ENCODE measurements around the gene MFRP.

MFRP gene

GRCh38 chr11:119374632-119375336 lies 28.3 kb upstream of the MFRP start:
- no peak for TF ChIP-seq CTCF (IDR thresholded peaks at IDR 0.05)
- H3K27me3 ChIP-seq, result peaks cover 5% of the 10 kb centered on the region
- H3K4me1 ChIP-seq (ENCODE audit: control insufficient read depth in 1 of 2, insufficient read depth in 1 of 2, low read depth in 1 of 2, low read length in 1 of 2), result no peaks in the 10 kb centered on the region
- H3K27ac ChIP-seq, result no peak overlapping the region
- H3K9me3 ChIP-seq, result no peaks in the 10 kb centered on the region
- no peak overlapping the region for H3K4me3 ChIP-seq (ENCODE audit: low read depth in 1 of 2, low read length in 1 of 2)
- H3K36me3 ChIP-seq, result no peaks in the 10 kb centered on the region

GRCh38 chr11:119373921-119374631 lies 27.6 kb upstream of the MFRP start:
- no peak overlapping the region for H3K4me3 ChIP-seq (ENCODE audit: low read depth in 1 of 2, low read length in 1 of 2)
- no peaks in the 10 kb centered on the region for H3K4me1 ChIP-seq (ENCODE audit: control insufficient read depth in 1 of 2, insufficient read depth in 1 of 2, low read depth in 1 of 2, low read length in 1 of 2)
- TF ChIP-seq CTCF (IDR thresholded peaks at IDR 0.05), result peak; percentile 19
- H3K27me3 ChIP-seq, result peaks cover 1% of the 10 kb centered on the region
- no peak overlapping the region for H3K27ac ChIP-seq
- H3K36me3 ChIP-seq, result no peaks in the 10 kb centered on the region
- no peaks in the 10 kb centered on the region for H3K9me3 ChIP-seq

- no peak for TF ChIP-seq CTCF (IDR thresholded peaks at IDR 0.05)
- Histone ChIP-seq H3K4me1 (ENCODE audit: control insufficient read depth in 1 of 2, insufficient read depth in 1 of 2, low read depth in 1 of 2, low read length in 1 of 2) (no peaks in the 10 kb centered on the region), H3K27me3 (peaks cover 9% of the 10 kb centered on the region), H3K4me3 (ENCODE audit: low read depth in 1 of 2, low read length in 1 of 2) (no peak overlapping the region), H3K36me3 (no peaks in the 10 kb centered on the region), H3K27ac (no peak overlapping the region), H3K9me3 (no peaks in the 10 kb centered on the region)
These were observed 26.8 kb upstream of the MFRP start for GRCh38 chr11:119373059-119373920.

GRCh38 chr11:119372260-119373058 lies 26.0 kb upstream of the MFRP start:
- TF ChIP-seq CTCF (IDR thresholded peaks at IDR 0.05), result no peak
- Histone ChIP-seq H3K27ac (no peak overlapping the region), H3K27me3 (peaks cover 18% of the 10 kb centered on the region), H3K4me3 (ENCODE audit: low read depth in 1 of 2, low read length in 1 of 2) (no peak overlapping the region), H3K4me1 (ENCODE audit: control insufficient read depth in 1 of 2, insufficient read depth in 1 of 2, low read depth in 1 of 2, low read length in 1 of 2) (no peaks in the 10 kb centered on the region), H3K9me3 (no peaks in the 10 kb centered on the region), H3K36me3 (no peaks in the 10 kb centered on the region)

- H3K4me1 ChIP-seq (ENCODE audit: control insufficient read depth in 1 of 2, insufficient read depth in 1 of 2, low read depth in 1 of 2, low read length in 1 of 2), result no peaks in the 10 kb centered on the region
These were observed 25.3 kb upstream of the MFRP start for GRCh38 chr11:119371778-119372182.

More at GRCh38 chr11:119371778-119372182, 25.3 kb upstream of the MFRP start:
- Histone ChIP-seq H3K36me3 (no peaks in the 10 kb centered on the region), H3K27me3 (peaks cover 24% of the 10 kb centered on the region), H3K4me3 (ENCODE audit: low read depth in 1 of 2, low read length in 1 of 2) (no peak overlapping the region), H3K9me3 (no peaks in the 10 kb centered on the region), H3K27ac (no peak overlapping the region)
- TF ChIP-seq CTCF (IDR thresholded peaks at IDR 0.05), result no peak

Measured in neutrophil (primary cell).